Uterus (tissue), 4 donors: Measurements from ENCODE around the gene OGDHL. TPM values are rescaled to one million over a fixed set of nuclear protein-coding genes. Genes with fewer than 3 reads are reported as not detected.

Source experiments
- DNase-seq, 2 donors: peaks; one replicate each; pipeline ENCODE4 v3.0.0-alpha.2; 2019 to 2020
- H3K27ac ChIP-seq, 2 donors: fragments of 200-600 bp; sonication (generic); 1 replicate in 1 of 2; 2 replicates in 1 of 2; pipeline ENCODE4 v1.5.1; 2016 to 2018
- H3K27me3 ChIP-seq, 2 donors: fragments of 200-600 bp; sonication (generic); one replicate each; pipeline ENCODE4 v1.5.1; 2018 to 2019; ENCODE audit warnings: control low read depth in 1 of 2
- H3K36me3 ChIP-seq, 2 donors: fragments of 200-600 bp; sonication (generic); one replicate each; pipeline ENCODE4 v1.5.1; 2019; ENCODE audit warnings: control low read depth in 1 of 2
- H3K4me1 ChIP-seq, 2 donors: fragments of 200-600 bp; sonication (generic); one replicate each; pipeline ENCODE4 v1.5.1; 2018 to 2019; ENCODE audit warnings: control low read depth in 1 of 2
- H3K4me3 ChIP-seq, 2 donors: fragments of 200-600 bp; sonication (generic); 1 replicate in 1 of 2; 2 replicates in 1 of 2; pipeline ENCODE4 v1.5.1; 2018 to 2019; ENCODE audit warnings: mild to moderate bottlenecking in 1 of 2
- H3K9me3 ChIP-seq, 2 donors: fragments of 200-600 bp; sonication (generic); one replicate each; pipeline ENCODE4 v1.5.1; 2019; ENCODE audit warnings: control low read depth in 1 of 2
- POLR2A ChIP-seq, 2 donors: fragments of 450-650 bp; IDR thresholded peaks; one replicate each; pipeline ENCODE4 v1.6.1; 2016; ENCODE audit warnings: antibody characterized with exemption in 2 of 2, mild to moderate bottlenecking in 1 of 2, moderate library complexity in 1 of 2
- intact Hi-C: fragments of 100-400 bp; cut with DNase I; formaldehyde crosslinking; loops from one replicate; pipeline ENCODE4 v1.15.1; 2023; ENCODE audit warnings: low total_unique reads
- total RNA-seq, 4 donors: library from RNA; depleted of rRNA in 3 of 4; stranded (reverse); fragments of >200 nt in 3 of 4; gene quantifications; one replicate each; pipeline versions ENCODE4 v1.1.0 to v1.2.4, GENCODE V29; 2014 to 2023
- TF ChIP-seq, protein P1 (sequence below), 4 experiments: fragments of 200-600 bp in 2 of 4; fragments of 450-650 bp in 2 of 4; sonication (generic) in 2 of 4; IDR thresholded peaks; one replicate each; pipeline ENCODE4 v1.5.1; 2016 to 2019; ENCODE audit warnings: antibody characterized with exemption in 4 of 4, mild to moderate bottlenecking in 2 of 4, moderate library complexity in 1 of 4
- donor health status: DM: yes; HTN: yes; CAD: no.

The OGDHL gene
- total RNA-seq, 4 donors from 2014 or later = 0.15 to 5.9 TPM; not detected in 2

DNA sequence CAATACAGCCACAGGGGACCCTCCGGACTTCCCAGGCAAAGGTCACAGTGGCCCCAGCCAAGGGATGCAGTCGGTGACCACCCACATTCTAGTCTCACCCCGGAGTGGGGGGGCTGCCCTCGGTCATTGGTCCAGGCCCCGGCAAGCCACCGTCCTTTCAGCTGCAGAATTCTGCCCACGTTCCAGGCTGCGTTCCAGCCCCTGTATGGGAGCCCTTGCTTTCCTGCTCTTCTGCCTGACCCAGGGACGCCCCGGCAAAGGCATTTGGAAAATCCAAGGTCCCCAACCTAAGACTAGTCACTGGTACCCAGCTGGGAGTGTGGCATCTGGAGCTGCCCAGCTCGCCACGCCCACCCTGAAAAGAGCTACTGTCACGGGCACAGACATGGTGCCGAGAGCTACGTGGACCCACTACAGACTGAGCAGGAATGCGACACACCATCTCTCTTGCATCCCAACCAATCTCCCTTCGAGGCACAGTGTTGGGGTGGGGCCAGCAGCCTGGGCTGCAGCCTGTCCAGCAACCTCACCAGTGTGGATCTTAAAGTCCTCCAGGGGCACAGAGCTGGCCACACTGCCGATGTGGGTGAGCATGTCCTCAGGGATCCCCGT is 18.6 kb downstream of the OGDHL start:
- intact Hi-C loops = no loop called here
- TF ChIP-seq, protein P1, sequence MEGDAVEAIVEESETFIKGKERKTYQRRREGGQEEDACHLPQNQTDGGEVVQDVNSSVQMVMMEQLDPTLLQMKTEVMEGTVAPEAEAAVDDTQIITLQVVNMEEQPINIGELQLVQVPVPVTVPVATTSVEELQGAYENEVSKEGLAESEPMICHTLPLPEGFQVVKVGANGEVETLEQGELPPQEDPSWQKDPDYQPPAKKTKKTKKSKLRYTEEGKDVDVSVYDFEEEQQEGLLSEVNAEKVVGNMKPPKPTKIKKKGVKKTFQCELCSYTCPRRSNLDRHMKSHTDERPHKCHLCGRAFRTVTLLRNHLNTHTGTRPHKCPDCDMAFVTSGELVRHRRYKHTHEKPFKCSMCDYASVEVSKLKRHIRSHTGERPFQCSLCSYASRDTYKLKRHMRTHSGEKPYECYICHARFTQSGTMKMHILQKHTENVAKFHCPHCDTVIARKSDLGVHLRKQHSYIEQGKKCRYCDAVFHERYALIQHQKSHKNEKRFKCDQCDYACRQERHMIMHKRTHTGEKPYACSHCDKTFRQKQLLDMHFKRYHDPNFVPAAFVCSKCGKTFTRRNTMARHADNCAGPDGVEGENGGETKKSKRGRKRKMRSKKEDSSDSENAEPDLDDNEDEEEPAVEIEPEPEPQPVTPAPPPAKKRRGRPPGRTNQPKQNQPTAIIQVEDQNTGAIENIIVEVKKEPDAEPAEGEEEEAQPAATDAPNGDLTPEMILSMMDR (IDR thresholded peaks at IDR 0.05) = no peak
- TF ChIP-seq POLR2A (IDR thresholded peaks at IDR 0.05) = no peak
- no peaks in the 10 kb centered on the region for H3K4me1 ChIP-seq

GRCh38 chr10:49742683-49743463 is 19.2 kb downstream of the OGDHL start:
- Histone ChIP-seq H3K36me3 (no peaks in the 10 kb centered on the region), H3K9me3 (no peaks in the 10 kb centered on the region), H3K4me1 (no peaks in the 10 kb centered on the region), H3K27me3 (no peaks in the 10 kb centered on the region), H3K27ac (no peak overlapping the region), H3K4me3 (no peak overlapping the region)
- no peak for DNase-seq
- intact Hi-C loops = no loop called here
- TF ChIP-seq, protein P1 (IDR thresholded peaks at IDR 0.05) = no peak
- TF ChIP-seq POLR2A (IDR thresholded peaks at IDR 0.05) = no peak

More for the DNA sequence above, 18.6 kb downstream of the OGDHL start:
- no peak for DNase-seq
- no peaks in the 10 kb centered on the region for H3K9me3 ChIP-seq
- no peak overlapping the region for H3K4me3 ChIP-seq
- H3K27me3 ChIP-seq = no peaks in the 10 kb centered on the region
- H3K27ac ChIP-seq = no peak overlapping the region
- no peaks in the 10 kb centered on the region for H3K36me3 ChIP-seq

DNA sequence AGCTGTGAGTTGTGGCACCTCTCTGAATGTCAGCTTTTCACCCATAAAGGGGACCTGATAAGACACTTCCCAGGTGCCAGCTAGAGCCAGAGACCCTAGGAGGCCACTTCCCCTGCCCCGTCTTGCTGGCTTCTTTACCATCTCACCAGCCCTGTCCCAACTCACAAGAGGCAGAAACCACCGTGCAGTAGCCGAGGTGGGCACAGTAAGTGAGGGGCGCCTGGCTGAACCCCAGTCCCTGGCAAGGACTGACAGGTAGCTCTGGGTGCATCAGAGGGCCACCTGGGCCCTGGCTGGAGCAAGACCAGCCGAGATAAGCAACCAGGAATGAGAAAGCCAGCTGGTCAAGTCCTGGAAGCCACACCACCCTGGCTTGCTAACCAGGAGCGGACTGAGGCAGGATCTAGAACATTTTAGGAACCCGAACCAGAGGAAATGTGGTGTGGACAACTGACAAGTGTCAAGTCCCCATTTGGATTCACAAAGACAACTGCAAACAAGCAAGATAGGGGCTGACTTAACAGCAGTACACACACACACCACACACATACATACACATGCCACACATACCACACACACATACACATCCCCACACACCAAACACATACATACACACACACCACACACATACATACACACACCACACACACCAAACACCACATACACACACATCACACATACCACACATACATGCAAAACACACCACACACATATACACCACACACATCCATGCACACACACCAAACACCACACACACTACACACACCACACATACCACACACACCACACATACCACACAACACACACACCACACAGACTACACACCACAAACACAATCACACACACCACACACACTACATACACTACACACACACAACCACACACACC is 20.8 kb downstream of the OGDHL start:
- no peak for DNase-seq
- TF ChIP-seq, protein P1 (IDR thresholded peaks at IDR 0.05) = no peak
- Histone ChIP-seq H3K4me3 (no peak overlapping the region), H3K27me3 (no peaks in the 10 kb centered on the region), H3K4me1 (no peaks in the 10 kb centered on the region), H3K36me3 (no peaks in the 10 kb centered on the region), H3K9me3 (no peaks in the 10 kb centered on the region), H3K27ac (no peak overlapping the region)
- intact Hi-C loops = no loop called here

DNA sequence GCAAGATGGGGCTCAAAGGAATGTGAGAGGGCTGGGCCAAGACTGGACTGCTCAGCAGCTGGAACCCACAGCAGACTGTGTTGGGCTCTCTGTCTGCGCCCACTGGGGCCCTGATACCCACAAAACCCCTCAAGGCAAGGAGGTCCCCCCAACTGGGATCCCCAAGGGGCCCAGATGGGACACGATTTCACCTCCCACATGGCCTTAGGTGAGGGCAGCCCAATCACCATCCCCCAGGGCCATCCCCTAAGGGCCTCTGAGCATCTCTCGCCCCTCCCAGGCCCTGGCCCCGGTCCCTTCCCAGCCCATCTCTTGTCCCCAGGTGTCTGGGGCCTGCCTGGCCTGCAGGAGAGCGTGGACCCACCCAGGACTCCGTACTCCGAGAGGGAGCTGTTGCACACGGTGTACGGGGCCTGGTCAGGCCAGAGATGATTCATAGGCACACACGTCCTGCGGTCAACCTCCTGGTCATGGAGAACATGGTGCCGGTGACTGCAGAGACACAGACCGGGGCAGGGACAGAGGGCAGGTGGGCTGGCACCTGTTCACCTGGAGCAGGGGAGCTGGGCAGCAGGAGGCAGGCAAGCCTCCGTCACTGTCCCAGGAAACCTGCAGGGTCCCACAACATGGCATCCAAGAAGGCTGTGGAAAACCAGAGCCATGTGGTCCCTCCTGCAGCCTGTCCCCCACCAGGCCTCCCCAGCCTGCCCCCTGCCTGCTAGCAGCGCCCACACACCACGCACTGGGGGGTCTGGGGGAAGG is 21.6 kb downstream of the OGDHL start:
- H3K36me3 ChIP-seq = no peaks in the 10 kb centered on the region
- intact Hi-C loops = no loop called here
- no peak for DNase-seq
- H3K4me3 ChIP-seq = no peak overlapping the region
- H3K4me1 ChIP-seq = no peaks in the 10 kb centered on the region
- no peak for TF ChIP-seq POLR2A (IDR thresholded peaks at IDR 0.05)
- TF ChIP-seq, protein P1 (IDR thresholded peaks at IDR 0.05) = no peak
- H3K27ac ChIP-seq = no peak overlapping the region
- H3K9me3 ChIP-seq = no peaks in the 10 kb centered on the region
- no peaks in the 10 kb centered on the region for H3K27me3 ChIP-seq
